ENCODE data around the gene CAMK4.

- TF ChIP-seq, protein P1, sequence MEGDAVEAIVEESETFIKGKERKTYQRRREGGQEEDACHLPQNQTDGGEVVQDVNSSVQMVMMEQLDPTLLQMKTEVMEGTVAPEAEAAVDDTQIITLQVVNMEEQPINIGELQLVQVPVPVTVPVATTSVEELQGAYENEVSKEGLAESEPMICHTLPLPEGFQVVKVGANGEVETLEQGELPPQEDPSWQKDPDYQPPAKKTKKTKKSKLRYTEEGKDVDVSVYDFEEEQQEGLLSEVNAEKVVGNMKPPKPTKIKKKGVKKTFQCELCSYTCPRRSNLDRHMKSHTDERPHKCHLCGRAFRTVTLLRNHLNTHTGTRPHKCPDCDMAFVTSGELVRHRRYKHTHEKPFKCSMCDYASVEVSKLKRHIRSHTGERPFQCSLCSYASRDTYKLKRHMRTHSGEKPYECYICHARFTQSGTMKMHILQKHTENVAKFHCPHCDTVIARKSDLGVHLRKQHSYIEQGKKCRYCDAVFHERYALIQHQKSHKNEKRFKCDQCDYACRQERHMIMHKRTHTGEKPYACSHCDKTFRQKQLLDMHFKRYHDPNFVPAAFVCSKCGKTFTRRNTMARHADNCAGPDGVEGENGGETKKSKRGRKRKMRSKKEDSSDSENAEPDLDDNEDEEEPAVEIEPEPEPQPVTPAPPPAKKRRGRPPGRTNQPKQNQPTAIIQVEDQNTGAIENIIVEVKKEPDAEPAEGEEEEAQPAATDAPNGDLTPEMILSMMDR (IDR thresholded peaks at IDR 0.05; ENCODE audit: insufficient read depth, low read depth, low read length) = no peak
- TF ChIP-seq EZH2 (IDR thresholded peaks at IDR 0.05; ENCODE audit: insufficient read depth, low read length) = no peak
Observed at GRCh38 chr5:111453295-111453694, 229.1 kb downstream of the CAMK4 start.
